ENCODE measurements around the gene OPCML.

Gene OPCML

DNA sequence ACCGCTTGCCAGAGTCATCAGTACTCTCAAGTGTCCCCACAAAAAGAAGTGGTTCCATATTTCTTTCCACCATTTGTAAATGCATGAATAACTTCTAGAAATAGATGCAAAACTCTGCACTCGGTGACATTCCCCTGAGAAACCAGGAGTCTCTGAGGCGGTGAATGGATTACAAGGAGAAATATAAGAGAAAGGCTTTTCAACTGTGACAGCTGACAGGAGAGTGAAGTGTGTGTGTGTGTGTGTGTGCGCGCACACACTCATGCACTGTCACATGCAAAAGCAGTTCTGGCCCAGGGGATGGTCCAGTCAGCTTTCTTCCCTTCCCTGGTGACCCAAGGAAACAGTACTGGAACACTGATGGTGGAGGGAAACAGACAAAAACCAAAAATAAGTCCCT, 710.0 kb downstream of the OPCML start:
- no peak overlapping the region for H3K9ac ChIP-seq
- H3K79me2 ChIP-seq (ENCODE audit: insufficient read depth, low read depth) = no peaks in the 10 kb centered on the region
- H4K20me1 ChIP-seq (ENCODE audit: insufficient read depth) = no peaks in the 10 kb centered on the region
- H3K27ac ChIP-seq = no peak overlapping the region
- H3K4me2 ChIP-seq = no peak overlapping the region
- H2AFZ ChIP-seq (ENCODE audit: low read depth) = no peak overlapping the region
- no peaks in the 10 kb centered on the region for H3K4me1 ChIP-seq (ENCODE audit: low read depth, poor library complexity, severe bottlenecking)
- no peaks in the 10 kb centered on the region for H3K36me3 ChIP-seq (ENCODE audit: insufficient read depth)
- no peaks in the 10 kb centered on the region for H3K27me3 ChIP-seq (ENCODE audit: insufficient read depth, low read depth)
- no peak overlapping the region for H3K4me3 ChIP-seq (IDR thresholded peaks at IDR 0.05; ENCODE audit: insufficient read depth, low read depth, low read length)
- TF ChIP-seq, protein P1, sequence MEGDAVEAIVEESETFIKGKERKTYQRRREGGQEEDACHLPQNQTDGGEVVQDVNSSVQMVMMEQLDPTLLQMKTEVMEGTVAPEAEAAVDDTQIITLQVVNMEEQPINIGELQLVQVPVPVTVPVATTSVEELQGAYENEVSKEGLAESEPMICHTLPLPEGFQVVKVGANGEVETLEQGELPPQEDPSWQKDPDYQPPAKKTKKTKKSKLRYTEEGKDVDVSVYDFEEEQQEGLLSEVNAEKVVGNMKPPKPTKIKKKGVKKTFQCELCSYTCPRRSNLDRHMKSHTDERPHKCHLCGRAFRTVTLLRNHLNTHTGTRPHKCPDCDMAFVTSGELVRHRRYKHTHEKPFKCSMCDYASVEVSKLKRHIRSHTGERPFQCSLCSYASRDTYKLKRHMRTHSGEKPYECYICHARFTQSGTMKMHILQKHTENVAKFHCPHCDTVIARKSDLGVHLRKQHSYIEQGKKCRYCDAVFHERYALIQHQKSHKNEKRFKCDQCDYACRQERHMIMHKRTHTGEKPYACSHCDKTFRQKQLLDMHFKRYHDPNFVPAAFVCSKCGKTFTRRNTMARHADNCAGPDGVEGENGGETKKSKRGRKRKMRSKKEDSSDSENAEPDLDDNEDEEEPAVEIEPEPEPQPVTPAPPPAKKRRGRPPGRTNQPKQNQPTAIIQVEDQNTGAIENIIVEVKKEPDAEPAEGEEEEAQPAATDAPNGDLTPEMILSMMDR (conservative IDR thresholded peaks at IDR 0.05; ENCODE audit: low read depth, low read length) = no peak

DNA sequence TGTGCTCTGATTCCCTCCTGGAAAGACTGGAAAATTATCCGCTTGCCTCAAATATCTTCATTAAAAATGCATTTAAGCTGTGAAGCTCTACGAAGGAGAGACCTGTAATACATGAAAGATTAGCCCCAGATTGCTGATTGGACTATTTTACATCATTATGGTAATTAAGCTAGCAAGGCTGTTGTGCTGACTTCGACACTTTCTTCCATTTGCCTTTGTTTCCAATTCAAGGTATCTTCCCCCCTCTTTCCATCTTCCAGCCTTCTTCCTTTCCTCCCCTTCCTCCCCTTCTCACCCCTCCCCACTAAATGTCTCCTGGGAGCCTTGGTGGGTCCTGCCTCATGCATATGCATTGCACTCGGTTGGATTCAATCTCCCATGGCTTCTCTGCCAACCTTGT, 710.8 kb downstream of the OPCML start:
- no peak overlapping the region for H3K4me2 ChIP-seq
- no peak overlapping the region for H3K27ac ChIP-seq
- no peak overlapping the region for H3K9ac ChIP-seq
- no peaks in the 10 kb centered on the region for H4K20me1 ChIP-seq (ENCODE audit: insufficient read depth)
- H3K4me3 ChIP-seq (IDR thresholded peaks at IDR 0.05; ENCODE audit: insufficient read depth, low read depth, low read length) = no peak overlapping the region
- no peaks in the 10 kb centered on the region for H3K4me1 ChIP-seq (ENCODE audit: low read depth, poor library complexity, severe bottlenecking)
- no peaks in the 10 kb centered on the region for H3K36me3 ChIP-seq (ENCODE audit: insufficient read depth)
- no peaks in the 10 kb centered on the region for H3K27me3 ChIP-seq (ENCODE audit: insufficient read depth, low read depth)
- TF ChIP-seq, protein P1 (conservative IDR thresholded peaks at IDR 0.05; ENCODE audit: low read depth, low read length) = no peak
- no peak overlapping the region for H2AFZ ChIP-seq (ENCODE audit: low read depth)
- H3K79me2 ChIP-seq (ENCODE audit: insufficient read depth, low read depth) = no peaks in the 10 kb centered on the region

DNA sequence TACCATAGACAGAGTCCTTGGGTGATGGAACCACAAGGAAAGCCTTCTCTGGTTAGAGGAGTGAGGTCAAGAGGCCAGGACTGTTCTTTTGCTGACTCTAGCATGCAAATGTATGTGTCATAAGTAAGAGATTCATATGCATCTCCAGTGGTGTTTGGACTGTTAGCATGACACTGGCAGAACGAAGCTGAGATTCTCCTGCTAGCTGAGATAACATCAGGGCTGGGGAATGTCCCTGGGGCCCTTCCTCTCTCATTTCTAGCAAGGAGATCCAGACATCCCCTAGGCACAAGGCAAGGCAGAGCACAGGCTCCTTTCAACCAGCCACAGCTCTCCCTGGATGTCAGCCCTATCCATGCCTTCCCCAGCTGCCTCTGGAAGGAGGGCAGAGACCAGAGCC, 711.3 kb downstream of the OPCML start:
- Histone ChIP-seq H3K27me3 (ENCODE audit: insufficient read depth, low read depth) (no peaks in the 10 kb centered on the region), H2AFZ (ENCODE audit: low read depth) (no peak overlapping the region), H4K20me1 (ENCODE audit: insufficient read depth) (no peaks in the 10 kb centered on the region), H3K36me3 (ENCODE audit: insufficient read depth) (no peaks in the 10 kb centered on the region), H3K4me3 (IDR thresholded peaks at IDR 0.05; ENCODE audit: insufficient read depth, low read depth, low read length) (no peak overlapping the region), H3K4me2 (no peak overlapping the region), H3K4me1 (ENCODE audit: low read depth, poor library complexity, severe bottlenecking) (no peaks in the 10 kb centered on the region), H3K79me2 (ENCODE audit: insufficient read depth, low read depth) (no peaks in the 10 kb centered on the region), H3K9ac (no peak overlapping the region), H3K27ac (no peak overlapping the region)
- TF ChIP-seq, protein P1 (conservative IDR thresholded peaks at IDR 0.05; ENCODE audit: low read depth, low read length) = no peak

DNA sequence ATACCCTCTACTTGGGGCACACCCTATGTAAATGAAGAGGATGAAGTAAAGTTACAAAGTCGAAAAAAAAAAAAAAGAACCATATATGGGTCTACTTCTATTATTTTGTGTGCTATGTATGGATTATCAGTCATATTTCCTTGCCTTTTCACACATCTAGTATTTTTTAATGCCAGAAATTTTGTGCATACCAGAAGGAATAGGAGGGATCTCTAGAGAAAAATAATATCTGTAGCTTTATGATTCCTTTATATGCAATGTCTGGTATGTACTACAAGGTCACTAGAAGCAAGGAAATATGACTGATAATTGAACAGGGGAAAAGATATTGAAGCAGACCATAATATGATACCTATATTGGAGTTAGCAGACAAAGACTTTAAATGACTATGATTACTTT, 713.4 kb downstream of the OPCML start:
- H3K27me3 ChIP-seq (ENCODE audit: insufficient read depth, low read depth) = no peaks in the 10 kb centered on the region
- no peak overlapping the region for H3K4me2 ChIP-seq
- H3K9ac ChIP-seq = no peak overlapping the region
- no peaks in the 10 kb centered on the region for H4K20me1 ChIP-seq (ENCODE audit: insufficient read depth)
- TF ChIP-seq, protein P1 (conservative IDR thresholded peaks at IDR 0.05; ENCODE audit: low read depth, low read length) = no peak
- no peak overlapping the region for H2AFZ ChIP-seq (ENCODE audit: low read depth)
- no peak overlapping the region for H3K4me3 ChIP-seq (IDR thresholded peaks at IDR 0.05; ENCODE audit: insufficient read depth, low read depth, low read length)
- no peak overlapping the region for H3K27ac ChIP-seq
- H3K36me3 ChIP-seq (ENCODE audit: insufficient read depth) = no peaks in the 10 kb centered on the region
- no peaks in the 10 kb centered on the region for H3K79me2 ChIP-seq (ENCODE audit: insufficient read depth, low read depth)
- H3K4me1 ChIP-seq (ENCODE audit: low read depth, poor library complexity, severe bottlenecking) = no peaks in the 10 kb centered on the region

DNA sequence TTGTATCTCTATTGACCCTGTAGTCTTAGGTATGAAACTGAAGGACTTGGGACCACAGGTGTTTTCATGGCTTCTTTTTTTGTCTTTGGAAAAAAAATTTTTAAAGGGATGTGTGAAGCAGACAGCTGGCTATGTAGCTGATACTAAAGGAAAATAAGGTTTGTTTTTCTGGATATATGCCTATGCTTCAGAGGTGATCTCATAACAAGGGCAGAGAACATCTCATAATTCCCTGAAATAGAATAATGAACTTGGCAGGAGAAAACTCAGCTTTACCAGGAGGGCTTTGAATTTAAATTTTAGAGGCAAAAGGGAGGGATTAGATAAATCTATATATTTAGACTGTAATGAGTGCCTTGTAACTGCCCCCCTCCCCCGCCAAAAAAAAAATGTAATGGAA, 714.9 kb downstream of the OPCML start:
- H3K4me2 ChIP-seq = no peak overlapping the region
- no peak overlapping the region for H3K4me3 ChIP-seq (IDR thresholded peaks at IDR 0.05; ENCODE audit: insufficient read depth, low read depth, low read length)
- H3K36me3 ChIP-seq (ENCODE audit: insufficient read depth) = no peaks in the 10 kb centered on the region
- no peaks in the 10 kb centered on the region for H3K27me3 ChIP-seq (ENCODE audit: insufficient read depth, low read depth)
- H3K4me1 ChIP-seq (ENCODE audit: low read depth, poor library complexity, severe bottlenecking) = no peaks in the 10 kb centered on the region
- no peak overlapping the region for H3K27ac ChIP-seq
- H3K9ac ChIP-seq = no peak overlapping the region
- no peak overlapping the region for H2AFZ ChIP-seq (ENCODE audit: low read depth)
- TF ChIP-seq, protein P1 (conservative IDR thresholded peaks at IDR 0.05; ENCODE audit: low read depth, low read length) = no peak
- no peaks in the 10 kb centered on the region for H3K79me2 ChIP-seq (ENCODE audit: insufficient read depth, low read depth)
- no peaks in the 10 kb centered on the region for H4K20me1 ChIP-seq (ENCODE audit: insufficient read depth)

All from KMS-11 (cell line).